ENCODE measurements around the gene DST.

DST gene

GRCh38 chr6:56507517-56507916 lies 135.2 kb downstream of the DST start:
- H3K9me3 ChIP-seq (ENCODE audit: insufficient read depth, low read depth, low read length) = no peaks in the 10 kb centered on the region
- H3K4me3 ChIP-seq (ENCODE audit: low read length, poor library complexity, severe bottlenecking) = no peak overlapping the region
- H2AFZ ChIP-seq (ENCODE audit: low read length) = no peak overlapping the region
- no peaks in the 10 kb centered on the region for H3K27me3 ChIP-seq (ENCODE audit: insufficient read depth, low read length, poor library complexity, severe bottlenecking)
- no peak for TF ChIP-seq CTCF (conservative IDR thresholded peaks at IDR 0.05; ENCODE audit: low read length)
- TF ChIP-seq EZH2phosphoT487 (IDR thresholded peaks at IDR 0.05; ENCODE audit: borderline replicate concordance) = no peak
- H3F3A ChIP-seq (ENCODE audit: low read depth) = no peaks in the 10 kb centered on the region
- H3K9me2 ChIP-seq (replicated peaks; ENCODE audit: low read depth, low read length) = no peaks in the 10 kb centered on the region
- H4K20me1 ChIP-seq (ENCODE audit: insufficient read depth, low read length, poor library complexity, severe bottlenecking) = no peaks in the 10 kb centered on the region
- no peak overlapping the region for H3K9ac ChIP-seq (ENCODE audit: low read depth, low read length, poor library complexity, severe bottlenecking)
- peaks cover 32% of the 10 kb centered on the region; the same call in 1 of the 2 replicates for H3K36me3 ChIP-seq (ENCODE audit: insufficient read depth, low read length)
- H3K79me2 ChIP-seq (ENCODE audit: insufficient read depth, low read length) = no peaks in the 10 kb centered on the region
- H3K4me2 ChIP-seq (ENCODE audit: low read depth, low read length, poor library complexity, severe bottlenecking) = no peak overlapping the region
- H3K4me1 ChIP-seq (ENCODE audit: insufficient read depth, low read length, poor library complexity, severe bottlenecking) = no peaks in the 10 kb centered on the region

GRCh38 chr6:56505512-56506260 lies 137.0 kb downstream of the DST start:
- Histone ChIP-seq H3K9me2 (replicated peaks; ENCODE audit: low read depth, low read length) (no peaks in the 10 kb centered on the region), H3K36me3 (ENCODE audit: insufficient read depth, low read length) (peaks cover 37% of the 10 kb centered on the region; the same call in 1 of the 2 replicates), H3K4me2 (ENCODE audit: low read depth, low read length, poor library complexity, severe bottlenecking) (no peak overlapping the region), H3K9me3 (ENCODE audit: insufficient read depth, low read depth, low read length) (no peaks in the 10 kb centered on the region), H4K20me1 (ENCODE audit: insufficient read depth, low read length, poor library complexity, severe bottlenecking) (no peaks in the 10 kb centered on the region), H3K9ac (ENCODE audit: low read depth, low read length, poor library complexity, severe bottlenecking) (no peak overlapping the region), H3K79me2 (ENCODE audit: insufficient read depth, low read length) (no peaks in the 10 kb centered on the region), H2AFZ (ENCODE audit: low read length) (no peak overlapping the region), H3F3A (ENCODE audit: low read depth) (no peaks in the 10 kb centered on the region), H3K4me3 (ENCODE audit: low read length, poor library complexity, severe bottlenecking) (no peak overlapping the region), H3K4me1 (ENCODE audit: insufficient read depth, low read length, poor library complexity, severe bottlenecking) (no peaks in the 10 kb centered on the region), H3K27me3 (ENCODE audit: insufficient read depth, low read length, poor library complexity, severe bottlenecking) (no peaks in the 10 kb centered on the region)
- TF ChIP-seq EZH2phosphoT487 (IDR thresholded peaks at IDR 0.05; ENCODE audit: borderline replicate concordance) (no peak), CTCF (conservative IDR thresholded peaks at IDR 0.05; ENCODE audit: low read length) (no peak)

DNA sequence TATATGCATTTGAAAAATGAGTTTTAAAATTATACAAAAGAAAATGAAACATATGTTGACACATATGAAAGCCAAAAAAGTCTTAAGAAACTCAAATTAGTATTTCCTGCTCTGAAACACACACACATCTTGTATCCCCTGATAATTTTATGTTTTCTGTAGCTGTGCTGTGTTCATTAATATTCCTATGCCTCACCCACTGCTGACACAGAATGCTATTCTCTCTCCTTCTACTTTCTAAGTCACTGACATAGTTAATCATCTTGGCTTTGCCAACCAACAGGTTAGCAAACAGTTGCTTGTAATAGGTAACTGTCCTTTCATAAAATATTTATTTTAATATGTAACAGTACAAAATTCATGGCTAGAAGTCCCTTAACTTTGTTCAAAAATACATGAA lies 140.7 kb downstream of the DST start:
- Histone ChIP-seq H3K4me3 (ENCODE audit: low read length, poor library complexity, severe bottlenecking) (no peak overlapping the region), H3K9me3 (ENCODE audit: insufficient read depth, low read depth, low read length) (no peaks in the 10 kb centered on the region), H3K9me2 (replicated peaks; ENCODE audit: low read depth, low read length) (no peaks in the 10 kb centered on the region), H3K4me2 (ENCODE audit: low read depth, low read length, poor library complexity, severe bottlenecking) (no peak overlapping the region), H4K20me1 (ENCODE audit: insufficient read depth, low read length, poor library complexity, severe bottlenecking) (no peaks in the 10 kb centered on the region), H3K27me3 (ENCODE audit: insufficient read depth, low read length, poor library complexity, severe bottlenecking) (no peaks in the 10 kb centered on the region), H3K79me2 (ENCODE audit: insufficient read depth, low read length) (no peaks in the 10 kb centered on the region), H2AFZ (ENCODE audit: low read length) (no peak overlapping the region), H3F3A (ENCODE audit: low read depth) (no peaks in the 10 kb centered on the region), H3K36me3 (ENCODE audit: insufficient read depth, low read length) (peaks cover 25% of the 10 kb centered on the region; the same call in 1 of the 2 replicates), H3K4me1 (ENCODE audit: insufficient read depth, low read length, poor library complexity, severe bottlenecking) (no peaks in the 10 kb centered on the region), H3K9ac (ENCODE audit: low read depth, low read length, poor library complexity, severe bottlenecking) (no peak overlapping the region)
- TF ChIP-seq EZH2phosphoT487 (IDR thresholded peaks at IDR 0.05; ENCODE audit: borderline replicate concordance) (no peak), CTCF (conservative IDR thresholded peaks at IDR 0.05; ENCODE audit: low read length) (no peak)

Measured in Loucy (cell line).